IMR-90 (cell line): ENCODE data around the gene MVP. TPM values are rescaled to one million over a fixed set of nuclear protein-coding genes. Genes with fewer than 3 reads are reported as not detected.

ENCODE experiments used
- ATAC-seq: fragments of 200-7000 bp; cut with Tn5 transposase; 2 replicates; pipeline ENCODE4 v1.9.1; 2020; ENCODE audit warnings: low read depth, mild to moderate bottlenecking, moderate library complexity
- BruUV-seq: library from RNA; stranded (reverse); fragments of 400-500 nt; replicated peaks from 2 replicates; lab custom pipeline; 2021; lab: Mats Ljungman, UMichigan
- CTCF ChIA-PET: fragments of 300-600 bp; formaldehyde crosslinking; extraction: SDS; loops from one replicate; lab custom pipeline; 2021; ENCODE audit warnings: antibody characterized with exemption; lab: Yijun Ruan, JAX
- POLR2A ChIA-PET: fragments of 300-600 bp; sonication (Branson Sonifier 250); formaldehyde crosslinking; loops from one replicate; lab custom pipeline; 2022; ENCODE audit warnings: antibody characterized with exemption; ENCODE audit not compliant: unreplicated experiment; lab: Charles Lee
- DNase-seq: peaks from one replicate; pipeline ENCODE4 v3.0.0; 2013
- H2AFZ ChIP-seq: replicated peaks from 2 replicates; pipeline ENCODE3; 2013; ENCODE audit warnings: low read length, mild to moderate bottlenecking; ENCODE audit not compliant: poor library complexity
- H2AK5ac ChIP-seq: 2 replicates; pipeline ENCODE4 v1.6.1; 2013; ENCODE audit warnings: low read depth, low read length, inconsistent platforms
- H2AK9ac ChIP-seq: replicated peaks from 2 replicates; pipeline ENCODE3; 2013; ENCODE audit warnings: mild to moderate bottlenecking, low read depth, low read length, moderate library complexity; ENCODE audit not compliant: poor library complexity
- H2BK120ac ChIP-seq: 2 replicates; pipeline ENCODE4 v1.6.1; 2013; ENCODE audit warnings: low read depth, low read length, inconsistent platforms
- H2BK15ac ChIP-seq: 3 replicates; pipeline ENCODE4 v1.6.1; 2013; ENCODE audit warnings: low read depth, low read length, inconsistent platforms
- H2BK20ac ChIP-seq: 2 replicates; pipeline ENCODE4 v1.6.1; 2013; ENCODE audit warnings: low read depth, mild to moderate bottlenecking, inconsistent platforms, low read length, moderate library complexity
- H2BK5ac ChIP-seq: 2 replicates; pipeline ENCODE4 v1.6.1; 2013; ENCODE audit warnings: mild to moderate bottlenecking, low read depth, low read length, inconsistent platforms; ENCODE audit not compliant: poor library complexity, severe bottlenecking
- H3K14ac ChIP-seq: replicated peaks from 2 replicates; pipeline ENCODE4 v1.6.1; 2013; ENCODE audit warnings: low read depth, low read length, inconsistent platforms
- H3K18ac ChIP-seq: 2 replicates; pipeline ENCODE4 v1.6.1; 2013; ENCODE audit warnings: low read depth, low read length, control low read depth
- H3K23ac ChIP-seq: 2 replicates; pipeline ENCODE4 v1.6.1; 2013; ENCODE audit warnings: low read depth, low read length, inconsistent platforms
- H3K27ac ChIP-seq: 2 replicates; pipeline ENCODE4 v1.5.1; 2013; ENCODE audit warnings: mild to moderate bottlenecking, control low read depth, low read length; ENCODE audit not compliant: insufficient read depth
- H3K27me3 ChIP-seq: 2 replicates; pipeline ENCODE4 v1.6.1; 2013; ENCODE audit warnings: low read length; ENCODE audit not compliant: control insufficient read depth, insufficient read depth
- H3K36me3 ChIP-seq: 2 replicates; pipeline ENCODE4 v1.6.1; 2013; ENCODE audit warnings: low read length, mixed read lengths; ENCODE audit not compliant: control insufficient read depth, insufficient read depth
- H3K4ac ChIP-seq: 2 replicates; pipeline ENCODE4 v1.6.1; 2013; ENCODE audit warnings: low read depth, low read length, inconsistent platforms
- H3K4me1 ChIP-seq: 2 replicates; pipeline ENCODE4 v1.6.1; 2013; ENCODE audit warnings: low read length, mixed read lengths; ENCODE audit not compliant: control insufficient read depth, insufficient read depth
- H3K4me2 ChIP-seq: 2 replicates; pipeline ENCODE4 v1.6.1; 2013; ENCODE audit warnings: low read depth, mild to moderate bottlenecking, control low read depth, low read length, moderate library complexity
- H3K4me3 ChIP-seq: 2 replicates; pipeline ENCODE4 v1.5.1; 2013; ENCODE audit warnings: low read depth, mild to moderate bottlenecking, control low read depth, low read length, moderate library complexity; ENCODE audit not compliant: insufficient read depth
- H3K56ac ChIP-seq: 2 replicates; pipeline ENCODE4 v1.6.1; 2013; ENCODE audit warnings: low read length, inconsistent platforms; ENCODE audit not compliant: insufficient read depth; ENCODE audit errors: extremely low read depth
- H3K79me1 ChIP-seq, 2 experiments: 2 replicates each; pipeline ENCODE4 v1.6.1; 2013; ENCODE audit warnings: low read length in 2 of 2, inconsistent platforms in 1 of 2, low read depth in 1 of 2
- H3K9ac ChIP-seq: 2 replicates; pipeline ENCODE4 v1.6.1; 2013; ENCODE audit warnings: low read depth, low read length, control low read depth
- H3K9me1 ChIP-seq: 2 replicates; pipeline ENCODE4 v1.6.1; 2013; ENCODE audit warnings: low read length, inconsistent platforms; ENCODE audit not compliant: insufficient read depth
- H3K9me3 ChIP-seq: 2 replicates; pipeline ENCODE4 v1.6.1; 2013; ENCODE audit warnings: low read length; ENCODE audit not compliant: control insufficient read depth, insufficient read depth
- H4K20me1 ChIP-seq: 2 replicates; pipeline ENCODE4 v1.6.1; 2013; ENCODE audit warnings: low read length, inconsistent platforms; ENCODE audit not compliant: insufficient read depth
- H4K5ac ChIP-seq: 2 replicates; pipeline ENCODE4 v1.6.1; 2013; ENCODE audit warnings: mild to moderate bottlenecking, low read depth, low read length, control low read depth
- H4K8ac ChIP-seq, 2 experiments: 2 replicates each; pipeline ENCODE4 v1.6.1; 2013; ENCODE audit warnings: low read depth in 2 of 2, low read length in 2 of 2, control low read depth in 1 of 2, inconsistent platforms in 1 of 2
- H4K91ac ChIP-seq: 2 replicates; pipeline ENCODE4 v1.6.1; 2013; ENCODE audit warnings: low read depth, low read length, inconsistent platforms; ENCODE audit not compliant: insufficient read depth
- BHLHE40 ChIP-seq: fragments of 150-350 bp; IDR thresholded peaks from 2 replicates; pipeline ENCODE4 v1.6.1; 2016; ENCODE audit warnings: mild to moderate bottlenecking, low read depth, low read length
- CEBPB ChIP-seq: IDR thresholded peaks from 2 replicates; pipeline ENCODE4 v1.6.1; 2012; ENCODE audit warnings: low read depth, low read length, improper control_type of control experiment
- CHD1 ChIP-seq: IDR thresholded peaks from 2 replicates; pipeline ENCODE4 v1.6.1; 2012; ENCODE audit warnings: low read depth, low read length, improper control_type of control experiment
- FOS ChIP-seq: fragments of 150-350 bp; IDR thresholded peaks from 2 replicates; pipeline ENCODE4 v1.6.1; 2016; ENCODE audit warnings: low read depth, low read length
- MAFK ChIP-seq: IDR thresholded peaks from 2 replicates; pipeline ENCODE4 v1.6.1; 2012; ENCODE audit warnings: low read depth, low read length, improper control_type of control experiment
- MAZ ChIP-seq: IDR thresholded peaks from 2 replicates; pipeline ENCODE4 v1.6.1; 2012; ENCODE audit warnings: low read depth, mild to moderate bottlenecking, low read length, improper control_type of control experiment, moderate library complexity, borderline replicate concordance
- MXI1 ChIP-seq: IDR thresholded peaks from 2 replicates; pipeline ENCODE4 v1.6.1; 2012; ENCODE audit warnings: low read depth, mild to moderate bottlenecking, low read length, moderate library complexity, borderline replicate concordance
- NFE2L2 ChIP-seq: fragments of 150-350 bp; IDR thresholded peaks from 2 replicates; pipeline ENCODE4 v1.6.1; 2016; ENCODE audit warnings: low read depth, mild to moderate bottlenecking, low read length
- POLR2A ChIP-seq: IDR thresholded peaks from 2 replicates; pipeline ENCODE4 v1.6.1; 2012; ENCODE audit warnings: mild to moderate bottlenecking, low read depth, low read length
- RAD21 ChIP-seq: IDR thresholded peaks from 2 replicates; pipeline ENCODE4 v1.6.1; 2012; ENCODE audit warnings: low read length, improper control_type of control experiment
- RCOR1 ChIP-seq: IDR thresholded peaks from 2 replicates; pipeline ENCODE4 v1.6.1; 2012; ENCODE audit warnings: mild to moderate bottlenecking, low read length, improper control_type of control experiment; ENCODE audit not compliant: insufficient replicate concordance
- RFX5 ChIP-seq: IDR thresholded peaks from 2 replicates; pipeline ENCODE4 v1.8.0; 2012; ENCODE audit warnings: low read depth, mild to moderate bottlenecking, low read length, moderate library complexity
- SMC3 ChIP-seq: fragments of 150-350 bp; IDR thresholded peaks from 2 replicates; pipeline ENCODE4 v1.6.1; 2016; ENCODE audit warnings: low read depth, mild to moderate bottlenecking, antibody characterized with exemption, low read length, moderate library complexity
- WGBS, 2 experiments: methylation state at CpG; one replicate each; pipeline versions ENCODE4 v1.1.5 to v1.1.7; 2013; ENCODE audit warnings: missing lambda C conversion rate in 2 of 2; ENCODE audit not compliant: insufficient read length in 1 of 2; ENCODE audit errors: extremely low coverage in 2 of 2; 5-methylcytosine and 5-hydroxymethylcytosine counted together
- dilution Hi-C: fragments of 300-500 bp; cut with HindIII; formaldehyde crosslinking; loops from one replicate; pipeline ENCODE4 v1.14.3; 2018; ENCODE audit warnings: low sequenced_read_pairs; ENCODE audit not compliant: unreplicated experiment
- in situ Hi-C: fragments of 300-500 bp; cut with MboI; formaldehyde crosslinking; loops from 3 replicates; pipeline ENCODE4 v1.14.3; 2019; ENCODE audit warnings: low sequenced_read_pairs, inconsistent platforms, mixed read lengths
- intact Hi-C: fragments of 100-400 bp; cut with micrococcal nuclease; formaldehyde crosslinking; loops from 2 replicates; pipeline ENCODE4 v1.10.0; 2022
- polyA plus RNA-seq, 3 experiments: library from polyadenylated mRNA; depleted of rRNA; stranded (reverse); fragments of >200 nt; gene quantifications; 2 replicates each; pipeline ENCODE4 v1.2.3, GENCODE V29; 2012; ENCODE audit warnings: low replicate concordance in 1 of 3
- total RNA-seq: library from RNA; depleted of rRNA; stranded (reverse); fragments of >200 nt; gene quantifications from 2 replicates; pipeline ENCODE4 v1.2.3, GENCODE V29; 2012
- TF ChIP-seq, protein P1 (sequence below): fragments of 150-350 bp; IDR thresholded peaks from 2 replicates; pipeline ENCODE4 v1.6.1; 2017; ENCODE audit warnings: mild to moderate bottlenecking, antibody characterized with exemption, low read length, low read depth
- TF ChIP-seq, protein P2 (sequence below): conservative IDR thresholded peaks from 2 replicates; pipeline ENCODE4 v1.5.1; 2012; ENCODE audit warnings: mild to moderate bottlenecking, low read depth, low read length, improper control_type of control experiment
- TF ChIP-seq, protein P3 (sequence below): fragments of 150-350 bp; IDR thresholded peaks from 2 replicates; pipeline ENCODE4 v1.6.1; 2016; ENCODE audit warnings: low read depth, mild to moderate bottlenecking, low read length, moderate library complexity, borderline replicate concordance

MVP gene
- total and polyA plus RNA-seq, 2 of the 4 experiments (the other 2 are of a cell fraction) = 204 to 319 TPM

DNA sequence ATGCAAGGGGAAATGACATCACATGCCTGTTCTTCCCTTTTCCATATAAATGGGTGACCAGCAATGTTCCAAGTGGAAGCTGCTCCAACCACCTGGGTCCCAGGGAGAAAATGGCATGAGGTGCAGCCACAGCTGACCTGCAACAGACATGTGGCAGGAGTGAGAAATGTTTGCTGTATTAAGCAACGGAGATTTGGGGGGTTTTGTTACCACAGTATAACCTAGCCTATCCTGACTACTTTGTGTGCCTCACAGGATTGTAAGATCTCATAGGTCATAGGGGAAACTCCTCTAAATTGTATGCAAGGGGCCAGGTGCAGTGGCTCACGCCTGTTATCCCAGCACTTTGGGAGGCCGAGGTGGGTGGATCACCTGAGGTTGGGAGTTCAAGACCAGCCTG is 30.7 kb downstream of the MVP start:
- no peak overlapping the region for H4K91ac ChIP-seq
- H3K27ac ChIP-seq = no peak overlapping the region
- no peak overlapping the region for H3K14ac ChIP-seq
- ATAC-seq (no peak), DNase-seq (no peak)
- peaks cover 24% of the 10 kb centered on the region for H3K36me3 ChIP-seq
- H3K4me3 ChIP-seq = no peak overlapping the region
- POLR2A ChIA-PET = no interaction called here
- no peak overlapping the region for H2AFZ ChIP-seq
- no CpG with 5 or more reads among the region's 3 CpGs for WGBS, 2 experiments
- H3K4me2 ChIP-seq = no peak overlapping the region
- CTCF ChIA-PET = no interaction called here
- no peak overlapping the region; a peak in 1 of 4 replicates for H4K8ac ChIP-seq
- H2BK120ac ChIP-seq = no peak overlapping the region
- no peak overlapping the region for H3K23ac ChIP-seq
- no peak overlapping the region for H2BK15ac ChIP-seq
- no peaks in the 10 kb centered on the region for H4K20me1 ChIP-seq
- in situ Hi-C loops = no loop called here
- BruUV-seq = no TSS peak
- intact Hi-C loops = no loop called here
- no peak overlapping the region for H3K9ac ChIP-seq
- H3K27me3 ChIP-seq = no peaks in the 10 kb centered on the region
- dilution Hi-C loops = no loop called here
- no peak overlapping the region for H3K56ac ChIP-seq
- no peak overlapping the region for H2BK20ac ChIP-seq
- no peaks in the 10 kb centered on the region for H3K9me3 ChIP-seq
- H2AK5ac ChIP-seq = no peak overlapping the region
- H3K79me1 ChIP-seq = no peaks in the 10 kb centered on the region
- no peak for TF ChIP-seq CEBPB
- TF ChIP-seq RAD21 = no peak
- no peak for TF ChIP-seq MXI1
- TF ChIP-seq, protein P1, sequence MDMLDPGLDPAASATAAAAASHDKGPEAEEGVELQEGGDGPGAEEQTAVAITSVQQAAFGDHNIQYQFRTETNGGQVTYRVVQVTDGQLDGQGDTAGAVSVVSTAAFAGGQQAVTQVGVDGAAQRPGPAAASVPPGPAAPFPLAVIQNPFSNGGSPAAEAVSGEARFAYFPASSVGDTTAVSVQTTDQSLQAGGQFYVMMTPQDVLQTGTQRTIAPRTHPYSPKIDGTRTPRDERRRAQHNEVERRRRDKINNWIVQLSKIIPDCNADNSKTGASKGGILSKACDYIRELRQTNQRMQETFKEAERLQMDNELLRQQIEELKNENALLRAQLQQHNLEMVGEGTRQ = no peak
- TF ChIP-seq, protein P2, sequence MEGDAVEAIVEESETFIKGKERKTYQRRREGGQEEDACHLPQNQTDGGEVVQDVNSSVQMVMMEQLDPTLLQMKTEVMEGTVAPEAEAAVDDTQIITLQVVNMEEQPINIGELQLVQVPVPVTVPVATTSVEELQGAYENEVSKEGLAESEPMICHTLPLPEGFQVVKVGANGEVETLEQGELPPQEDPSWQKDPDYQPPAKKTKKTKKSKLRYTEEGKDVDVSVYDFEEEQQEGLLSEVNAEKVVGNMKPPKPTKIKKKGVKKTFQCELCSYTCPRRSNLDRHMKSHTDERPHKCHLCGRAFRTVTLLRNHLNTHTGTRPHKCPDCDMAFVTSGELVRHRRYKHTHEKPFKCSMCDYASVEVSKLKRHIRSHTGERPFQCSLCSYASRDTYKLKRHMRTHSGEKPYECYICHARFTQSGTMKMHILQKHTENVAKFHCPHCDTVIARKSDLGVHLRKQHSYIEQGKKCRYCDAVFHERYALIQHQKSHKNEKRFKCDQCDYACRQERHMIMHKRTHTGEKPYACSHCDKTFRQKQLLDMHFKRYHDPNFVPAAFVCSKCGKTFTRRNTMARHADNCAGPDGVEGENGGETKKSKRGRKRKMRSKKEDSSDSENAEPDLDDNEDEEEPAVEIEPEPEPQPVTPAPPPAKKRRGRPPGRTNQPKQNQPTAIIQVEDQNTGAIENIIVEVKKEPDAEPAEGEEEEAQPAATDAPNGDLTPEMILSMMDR = no peak
- TF ChIP-seq POLR2A = no peak
- no peak for TF ChIP-seq SMC3
- TF ChIP-seq FOS = no peak
- TF ChIP-seq BHLHE40 = no peak
- no peak for TF ChIP-seq MAZ
- TF ChIP-seq RFX5 = no peak
- no peak for TF ChIP-seq RCOR1
- no peak for TF ChIP-seq MAFK
- TF ChIP-seq CHD1 = no peak
- TF ChIP-seq NFE2L2 = no peak
- TF ChIP-seq, protein P3, sequence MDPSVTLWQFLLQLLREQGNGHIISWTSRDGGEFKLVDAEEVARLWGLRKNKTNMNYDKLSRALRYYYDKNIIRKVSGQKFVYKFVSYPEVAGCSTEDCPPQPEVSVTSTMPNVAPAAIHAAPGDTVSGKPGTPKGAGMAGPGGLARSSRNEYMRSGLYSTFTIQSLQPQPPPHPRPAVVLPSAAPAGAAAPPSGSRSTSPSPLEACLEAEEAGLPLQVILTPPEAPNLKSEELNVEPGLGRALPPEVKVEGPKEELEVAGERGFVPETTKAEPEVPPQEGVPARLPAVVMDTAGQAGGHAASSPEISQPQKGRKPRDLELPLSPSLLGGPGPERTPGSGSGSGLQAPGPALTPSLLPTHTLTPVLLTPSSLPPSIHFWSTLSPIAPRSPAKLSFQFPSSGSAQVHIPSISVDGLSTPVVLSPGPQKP = no peak
- no peaks in the 10 kb centered on the region for H3K4me1 ChIP-seq
- H2AK9ac ChIP-seq = no peak overlapping the region
- no peak overlapping the region for H3K18ac ChIP-seq
- H2BK5ac ChIP-seq = no peak overlapping the region
- H3K9me1 ChIP-seq = 0 out of 2 replicates have a peak, but pooled peaks cover 3% of the 10 kb centered on the region
- H4K5ac ChIP-seq = no peak overlapping the region
- H3K4ac ChIP-seq = no peak overlapping the region
